GM12892 (cell line): ENCODE results near the gene GRM4.

ENCODE experiments used
- POLR2A ChIP-seq: IDR thresholded peaks from 2 replicates; pipeline ENCODE4 v1.6.1; 2011; ENCODE audit warnings: low read depth, low read length, control low read depth
- POLR2AphosphoS5 ChIP-seq: IDR thresholded peaks from 2 replicates; pipeline ENCODE4 v1.6.1; 2011; ENCODE audit warnings: low read depth, low read length, control low read depth
- TAF1 ChIP-seq: IDR thresholded peaks from 2 replicates; pipeline ENCODE4 v1.6.1; 2011; ENCODE audit warnings: low read depth, mild to moderate bottlenecking, control low read depth, low read length, borderline replicate concordance

DNA sequence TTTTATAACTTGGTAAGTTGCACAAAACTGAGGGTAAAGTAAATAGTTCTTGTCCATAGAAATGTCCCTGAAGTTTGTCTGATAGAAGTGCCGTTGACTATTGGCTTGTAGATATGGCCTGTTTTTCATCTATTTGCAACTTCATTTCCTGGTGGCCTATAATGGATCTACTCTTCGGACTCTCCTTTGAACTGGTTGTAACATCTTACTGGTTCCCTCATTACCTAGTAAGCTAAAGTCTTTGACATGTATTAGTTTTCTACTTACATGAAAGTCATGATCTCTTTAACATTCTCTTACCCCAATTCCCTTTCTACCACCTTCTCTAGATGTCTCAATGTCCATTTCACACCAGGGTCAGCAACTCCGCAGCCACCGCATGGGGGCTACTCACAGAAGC, 146.3 kb downstream of the GRM4 start:
- no peak for TF ChIP-seq POLR2A
- no peak for TF ChIP-seq POLR2AphosphoS5
- TF ChIP-seq TAF1 = no peak
